Caco-2 (cell line): ENCODE data around the gene CFAP251. TPM values are rescaled to one million over a fixed set of nuclear protein-coding genes. Genes with fewer than 3 reads are reported as not detected.

Experiments used
- BruUV-seq: library from RNA; stranded (reverse); fragments of 400-500 nt; replicated peaks from 2 replicates; lab custom pipeline; 2021; lab: Mats Ljungman, UMichigan
- CTCF ChIA-PET: fragments of 300-600 bp; sonication (Branson Sonifier 250); formaldehyde crosslinking; loops from one replicate; lab custom pipeline; 2022; ENCODE audit warnings: antibody characterized with exemption; lab: Charles Lee
- POLR2A ChIA-PET: fragments of 300-600 bp; sonication (Branson Sonifier 250); formaldehyde crosslinking; loops from one replicate; lab custom pipeline; 2022; ENCODE audit warnings: antibody characterized with exemption; lab: Charles Lee
- DNase-seq, 2 experiments: peaks; one replicate each; pipeline versions ENCODE4 v3.0.0 to v3.0.0-alpha.2; 2020 to 2022
- H3K27me3 ChIP-seq: replicated peaks from 2 replicates; pipeline ENCODE4 v1.6.0; 2011; ENCODE audit warnings: low read length; ENCODE audit not compliant: control insufficient read depth, insufficient read depth
- H3K36me3 ChIP-seq: 2 replicates; pipeline ENCODE4 v1.5.1; 2011; ENCODE audit warnings: low read length; ENCODE audit not compliant: control insufficient read depth, insufficient read depth
- H3K4me1 ChIP-seq: fragments of 250-450 bp; sonication (Bioruptor Pico); 2 replicates; pipeline ENCODE4 v1.5.1; 2020; ENCODE audit warnings: mild to moderate bottlenecking
- H3K4me3 ChIP-seq: 2 replicates; pipeline ENCODE4 v1.5.1; 2011; ENCODE audit warnings: low read depth, mild to moderate bottlenecking, control low read depth, low read length
- H3K9me3 ChIP-seq: fragments of 250-450 bp; sonication (Bioruptor Pico); 2 replicates; pipeline ENCODE4 v1.5.1; 2020; ENCODE audit warnings: mild to moderate bottlenecking, moderate library complexity
- H3K27ac Mint-ChIP-seq: one replicate; pipeline ENCODE4 v1.8.0; 2022; ENCODE audit warnings: mixed read lengths; ENCODE audit not compliant: unreplicated experiment
- H3K27me3 Mint-ChIP-seq: one replicate; pipeline ENCODE4 v1.8.0; 2022; ENCODE audit warnings: mixed read lengths; ENCODE audit not compliant: insufficient read depth, unreplicated experiment
- H3K36me3 Mint-ChIP-seq: one replicate; pipeline ENCODE4 v1.8.0; 2022; ENCODE audit warnings: mild to moderate bottlenecking, mixed read lengths; ENCODE audit not compliant: insufficient read depth, unreplicated experiment
- H3K4me1 Mint-ChIP-seq: one replicate; pipeline ENCODE4 v1.8.0; 2022; ENCODE audit warnings: low read depth, mixed read lengths; ENCODE audit not compliant: unreplicated experiment
- H3K4me3 Mint-ChIP-seq: one replicate; pipeline ENCODE4 v1.8.0; 2022; ENCODE audit warnings: mild to moderate bottlenecking, moderate library complexity, mixed read lengths; ENCODE audit not compliant: unreplicated experiment
- H3K9me3 Mint-ChIP-seq: one replicate; pipeline ENCODE4 v1.8.0; 2022; ENCODE audit warnings: mixed read lengths; ENCODE audit not compliant: unreplicated experiment
- CTCF ChIP-seq, 2 experiments: fragments of 200-600 bp in 1 of 2; IDR thresholded peaks; 1 replicate in 1 of 2; 2 replicates in 1 of 2; pipeline versions ENCODE4 v1.5.1 to v1.8.0; 2011 to 2022; ENCODE audit warnings: antibody characterized with exemption in 1 of 2, control low read depth in 1 of 2, inconsistent platforms in 1 of 2, low read depth in 1 of 2, low read length in 1 of 2, mild to moderate bottlenecking in 1 of 2, moderate library complexity in 1 of 2; ENCODE audit not compliant: insufficient read depth in 1 of 2, severe bottlenecking in 1 of 2, unreplicated experiment in 1 of 2
- intact Hi-C: fragments of 100-400 bp; cut with micrococcal nuclease; formaldehyde crosslinking; loops from one replicate; pipeline ENCODE4 v1.10.0; 2022; ENCODE audit not compliant: unreplicated experiment
- total RNA-seq: library from RNA; stranded (reverse); gene quantifications from 2 replicates; pipeline ENCODE4 v1.2.3, GENCODE V29; 2022

CFAP251 gene
- total RNA-seq, 1 experiment from 2014 or later: 1.2 TPM

DNA sequence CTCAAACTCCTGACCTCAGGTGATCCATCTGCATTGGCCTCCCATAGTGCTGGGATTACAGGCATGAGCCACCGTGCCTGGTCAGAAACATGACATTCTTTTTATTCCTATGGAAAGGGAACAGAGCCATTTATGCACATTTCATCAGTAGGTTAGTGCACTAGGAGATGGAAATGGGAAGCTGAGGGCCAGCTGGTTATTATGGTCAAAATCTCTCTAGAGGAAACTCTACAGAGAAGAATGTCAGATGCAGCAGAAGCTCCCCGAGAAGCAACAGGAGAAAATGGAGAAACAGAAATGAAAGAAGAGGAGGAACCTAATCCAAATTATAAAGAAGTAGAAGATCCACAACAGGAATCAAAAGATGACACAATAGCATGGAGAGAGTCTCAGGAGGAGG, 2.7 kb downstream of the CFAP251 start:
- no peak for TF ChIP-seq CTCF (IDR thresholded peaks at IDR 0.05; ENCODE audit: insufficient read depth in 1 of 2, low read depth in 1 of 2, low read length in 1 of 2, severe bottlenecking in 1 of 2, unreplicated experiment in 1 of 2)
- intact Hi-C loops: no loop called here
- DNase-seq: no peak
- H3K27me3 Mint-ChIP-seq: no peaks in the 10 kb centered on the region
- peaks cover 19% of the 10 kb centered on the region for H3K36me3 Mint-ChIP-seq
- H3K4me1 ChIP-seq: peaks cover 13% of the 10 kb centered on the region
- H3K27ac Mint-ChIP-seq: no peak overlapping the region
- H3K4me3 Mint-ChIP-seq: no peak overlapping the region
- no peaks in the 10 kb centered on the region for H3K9me3 ChIP-seq
- ChIA-PET CTCF (no interaction called here), POLR2A (no interaction called here)
- no peaks in the 10 kb centered on the region for H3K27me3 ChIP-seq
- H3K36me3 ChIP-seq: peaks cover 2% of the 10 kb centered on the region; the same call in 1 of the 2 replicates
- H3K4me3 ChIP-seq: no peak overlapping the region
- BruUV-seq: no TSS peak
- H3K4me1 Mint-ChIP-seq: peaks cover 13% of the 10 kb centered on the region
- H3K9me3 Mint-ChIP-seq: no peaks in the 10 kb centered on the region

GRCh38 chr12:121925358-121925695, 6.9 kb downstream of the CFAP251 start:
- no peak for DNase-seq
- H3K27ac Mint-ChIP-seq: peak overlapping the region; percentile 27
- POLR2A ChIA-PET: no interaction called here
- CTCF ChIA-PET: no interaction called here
- no peak for TF ChIP-seq CTCF (IDR thresholded peaks at IDR 0.05; ENCODE audit: insufficient read depth in 1 of 2, low read depth in 1 of 2, low read length in 1 of 2, severe bottlenecking in 1 of 2, unreplicated experiment in 1 of 2)
- Histone ChIP-seq H3K9me3 (no peaks in the 10 kb centered on the region), H3K4me1 (peaks cover 13% of the 10 kb centered on the region), H3K27me3 (no peaks in the 10 kb centered on the region), H3K4me3 (no peak overlapping the region), H3K36me3 (no peaks in the 10 kb centered on the region)
- no TSS peak for BruUV-seq
- peaks cover 11% of the 10 kb centered on the region for H3K36me3 Mint-ChIP-seq
- H3K4me1 Mint-ChIP-seq: peaks cover 22% of the 10 kb centered on the region
- no peaks in the 10 kb centered on the region for H3K27me3 Mint-ChIP-seq
- no peak overlapping the region for H3K4me3 Mint-ChIP-seq
- H3K9me3 Mint-ChIP-seq: no peaks in the 10 kb centered on the region
- intact Hi-C loops: no loop called here

DNA sequence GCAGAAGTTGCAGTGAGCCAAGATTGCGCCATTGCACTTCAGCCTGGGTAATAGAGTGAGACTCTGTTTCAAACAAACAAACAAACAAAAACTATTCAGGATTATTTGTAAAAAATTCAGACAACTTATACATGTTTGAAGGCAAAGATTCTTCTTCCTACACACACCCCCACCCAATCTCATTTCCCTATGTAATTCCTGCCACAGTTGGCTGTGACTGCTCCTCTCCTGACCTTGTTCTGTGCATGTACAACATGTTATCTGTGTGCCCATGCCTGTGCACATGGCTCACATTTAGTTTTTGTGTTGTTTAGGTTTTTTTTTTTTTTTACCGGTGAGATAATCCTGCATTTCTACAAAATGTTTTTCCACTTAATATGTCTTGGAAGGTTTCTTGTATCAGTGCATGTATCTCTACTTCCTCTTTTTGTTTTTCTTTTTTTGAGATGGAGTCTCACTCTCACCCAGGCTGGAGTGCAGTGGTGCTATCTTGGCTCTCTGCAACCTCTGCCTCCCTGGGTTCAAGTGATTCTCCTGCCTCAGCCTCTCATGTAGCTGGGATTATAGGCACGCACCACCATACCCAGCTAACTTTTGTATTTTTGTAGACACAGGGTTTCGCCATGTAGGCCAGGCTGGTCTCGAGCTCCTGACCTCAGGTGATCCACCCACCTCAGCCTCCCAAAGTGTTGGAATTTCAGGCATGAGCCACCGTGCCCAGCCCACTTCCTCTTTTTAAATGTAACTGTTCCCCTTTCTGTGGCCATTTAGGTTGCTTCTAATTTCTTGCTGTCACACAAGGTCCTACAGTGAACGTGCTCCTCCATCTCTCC, 8.7 kb downstream of the CFAP251 start:
- Histone ChIP-seq H3K4me3 (no peak overlapping the region), H3K4me1 (peaks cover 13% of the 10 kb centered on the region), H3K27me3 (no peaks in the 10 kb centered on the region), H3K36me3 (no peaks in the 10 kb centered on the region), H3K9me3 (no peaks in the 10 kb centered on the region)
- BruUV-seq: no TSS peak
- ChIA-PET POLR2A (no interaction called here), CTCF (interaction anchor here (0.6 kb wide), 1 partner anchor 897 kb away, joined by 3 read pairs; no protein-coding TSS in a partner anchor)
- Mint-ChIP-seq H3K36me3 (peaks cover 11% of the 10 kb centered on the region), H3K27ac (no peak overlapping the region), H3K4me3 (no peak overlapping the region), H3K9me3 (no peaks in the 10 kb centered on the region), H3K4me1 (peaks cover 22% of the 10 kb centered on the region), H3K27me3 (no peaks in the 10 kb centered on the region)
- TF ChIP-seq CTCF (IDR thresholded peaks at IDR 0.05; ENCODE audit: insufficient read depth in 1 of 2, low read depth in 1 of 2, low read length in 1 of 2, severe bottlenecking in 1 of 2, unreplicated experiment in 1 of 2): no peak
- no peak for DNase-seq
- intact Hi-C loops: no loop called here
